ENCODE results near the gene KCNMB1. TPM values are rescaled to one million over a fixed set of nuclear protein-coding genes. Genes with fewer than 3 reads are reported as not detected.

The KCNMB1 gene
- total RNA-seq, 6 experiments from 2014 or later, result 0.10 to 0.27 (median 0.25) TPM; not detected in 1

DNA sequence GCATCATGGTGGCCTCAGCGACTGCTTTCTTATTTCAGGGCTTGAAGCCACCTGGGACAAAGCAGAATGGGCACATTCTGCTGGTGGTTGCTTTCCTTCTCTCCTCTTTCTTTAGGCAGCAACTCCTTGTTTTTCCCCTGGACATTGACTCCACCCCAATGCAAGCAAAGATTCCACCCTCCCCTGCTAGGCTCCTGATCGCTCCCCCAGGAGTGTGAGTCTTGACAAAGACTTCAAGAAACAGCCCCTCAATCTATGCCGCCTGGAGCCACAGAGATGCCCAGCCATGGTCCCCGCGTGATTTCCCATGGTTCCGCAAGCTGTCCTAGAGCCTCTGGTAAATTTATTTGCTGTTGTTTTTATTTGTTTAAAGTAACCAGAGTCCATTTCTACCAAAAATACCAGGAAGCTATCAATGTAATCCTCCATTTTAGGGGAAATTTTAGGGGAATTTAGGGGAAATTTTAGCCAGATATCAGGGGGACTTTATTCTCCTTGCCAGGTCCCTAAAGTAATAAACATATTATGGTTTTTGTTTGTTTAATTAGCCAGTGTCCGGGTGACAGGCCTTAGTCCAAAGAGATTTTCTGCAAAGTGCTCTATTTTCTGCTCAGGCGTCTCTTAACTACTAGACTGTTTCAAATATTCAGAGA is 2.3 kb downstream of the KCNMB1 start:
- TF ChIP-seq, protein P1, sequence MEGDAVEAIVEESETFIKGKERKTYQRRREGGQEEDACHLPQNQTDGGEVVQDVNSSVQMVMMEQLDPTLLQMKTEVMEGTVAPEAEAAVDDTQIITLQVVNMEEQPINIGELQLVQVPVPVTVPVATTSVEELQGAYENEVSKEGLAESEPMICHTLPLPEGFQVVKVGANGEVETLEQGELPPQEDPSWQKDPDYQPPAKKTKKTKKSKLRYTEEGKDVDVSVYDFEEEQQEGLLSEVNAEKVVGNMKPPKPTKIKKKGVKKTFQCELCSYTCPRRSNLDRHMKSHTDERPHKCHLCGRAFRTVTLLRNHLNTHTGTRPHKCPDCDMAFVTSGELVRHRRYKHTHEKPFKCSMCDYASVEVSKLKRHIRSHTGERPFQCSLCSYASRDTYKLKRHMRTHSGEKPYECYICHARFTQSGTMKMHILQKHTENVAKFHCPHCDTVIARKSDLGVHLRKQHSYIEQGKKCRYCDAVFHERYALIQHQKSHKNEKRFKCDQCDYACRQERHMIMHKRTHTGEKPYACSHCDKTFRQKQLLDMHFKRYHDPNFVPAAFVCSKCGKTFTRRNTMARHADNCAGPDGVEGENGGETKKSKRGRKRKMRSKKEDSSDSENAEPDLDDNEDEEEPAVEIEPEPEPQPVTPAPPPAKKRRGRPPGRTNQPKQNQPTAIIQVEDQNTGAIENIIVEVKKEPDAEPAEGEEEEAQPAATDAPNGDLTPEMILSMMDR (IDR thresholded peaks at IDR 0.05), result no peak
- no peak for TF ChIP-seq POLR2A (IDR thresholded peaks at IDR 0.05)
- 43% methylated on average over 8 of the region's 8 CpGs for WGBS (ENCODE audit: insufficient coverage, low coverage, low lambda C conversion rate, missing lambda C conversion rate)
- Histone ChIP-seq H3K27ac (no peak overlapping the region), H3K4me3 (no peak overlapping the region), H3K27me3 (no peaks in the 10 kb centered on the region), H3K9me3 (no peaks in the 10 kb centered on the region), H3K36me3 (no peaks in the 10 kb centered on the region), H3K4me1 (no peaks in the 10 kb centered on the region)
- intact Hi-C loops (cut with DNase I), result no loop called here
- ATAC-seq (no peak), DNase-seq (no peak)

GRCh38 chr5:170383227-170383626 is 5.9 kb downstream of the KCNMB1 start:
- H3K9me3 ChIP-seq, result no peaks in the 10 kb centered on the region
- H3K4me1 ChIP-seq, result no peaks in the 10 kb centered on the region
- no peak for ATAC-seq
- DNase-seq, result no peak
- TF ChIP-seq, protein P1 (IDR thresholded peaks at IDR 0.05), result no peak
- no peak for TF ChIP-seq POLR2A (IDR thresholded peaks at IDR 0.05)
- no peak overlapping the region for H3K27ac ChIP-seq
- no peak overlapping the region for H3K4me3 ChIP-seq
- H3K27me3 ChIP-seq, result no peaks in the 10 kb centered on the region
- no peaks in the 10 kb centered on the region for H3K36me3 ChIP-seq
- WGBS (ENCODE audit: insufficient coverage, low coverage, low lambda C conversion rate, missing lambda C conversion rate), result 0% methylated on average over 1 of the region's 5 CpGs
- intact Hi-C loops (cut with DNase I), result no loop called here

DNA sequence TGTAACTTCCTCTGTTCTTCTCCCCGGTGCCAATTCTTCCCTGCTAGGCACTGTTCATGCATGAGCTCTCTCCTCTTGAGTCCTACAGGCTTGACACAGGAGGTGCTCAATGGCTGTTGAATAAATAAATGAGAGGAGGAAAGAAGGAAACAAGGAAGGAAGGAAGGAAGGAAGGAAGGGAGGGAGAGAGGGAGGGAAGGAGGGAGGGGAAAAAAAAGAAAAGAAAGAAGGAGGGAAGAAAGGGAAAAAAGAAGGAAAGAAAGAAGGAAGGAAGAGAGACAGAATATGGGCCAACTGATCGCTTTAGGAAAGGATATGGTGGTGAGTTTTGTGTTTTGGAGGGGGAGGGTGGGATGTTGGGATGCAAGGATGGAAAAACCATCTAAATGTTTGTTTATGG is 6.4 kb downstream of the KCNMB1 start:
- Histone ChIP-seq H3K4me3 (no peak overlapping the region), H3K4me1 (no peaks in the 10 kb centered on the region), H3K9me3 (no peaks in the 10 kb centered on the region), H3K27ac (no peak overlapping the region), H3K27me3 (no peaks in the 10 kb centered on the region), H3K36me3 (no peaks in the 10 kb centered on the region)
- no peak for TF ChIP-seq POLR2A (IDR thresholded peaks at IDR 0.05)
- TF ChIP-seq, protein P1 (IDR thresholded peaks at IDR 0.05), result no peak
- intact Hi-C loops (cut with DNase I), result no loop called here
- WGBS (ENCODE audit: insufficient coverage, low coverage, low lambda C conversion rate, missing lambda C conversion rate), result 51% methylated on average over 2 of the region's 2 CpGs
- no peak for DNase-seq
- ATAC-seq, result no peak

GRCh38 chr5:170380361-170380951 is 8.7 kb downstream of the KCNMB1 start:
- no peak for DNase-seq
- no peak for TF ChIP-seq POLR2A (IDR thresholded peaks at IDR 0.05)
- TF ChIP-seq, protein P1 (IDR thresholded peaks at IDR 0.05), result no peak
- no peak overlapping the region for H3K27ac ChIP-seq
- H3K4me1 ChIP-seq, result no peaks in the 10 kb centered on the region
- intact Hi-C loops (cut with DNase I), result no loop called here
- ATAC-seq, result no peak
- no peaks in the 10 kb centered on the region for H3K9me3 ChIP-seq
- H3K27me3 ChIP-seq, result no peaks in the 10 kb centered on the region
- H3K4me3 ChIP-seq, result no peak overlapping the region
- no peaks in the 10 kb centered on the region for H3K36me3 ChIP-seq
- WGBS (ENCODE audit: insufficient coverage, low coverage, low lambda C conversion rate, missing lambda C conversion rate), result no CpG with 5 or more reads among the region's 3 CpGs
